Measurements from ENCODE around the gene ALAD.
A peak's percentile ranks its signal among the peaks of the same experiment; 100 is the strongest.

The ALAD gene

GRCh38 chr9:113376634-113377567 lies 24.2 kb downstream of the ALAD start, which contains the start of gene HDHD3:
TSS of gene HDHD3 (minus strand) at chr9:113376986. CDS start at chr9:113374354, 2,632 bp downstream.
- H3K4me3 ChIP-seq (ENCODE audit: low read depth, low read length): peak within 1 kb of the TSS; percentile 86
- peak; percentile 74 for DNase-seq (ENCODE audit: low read depth)
- TF ChIP-seq CTCF (conservative IDR thresholded peaks at IDR 0.05; ENCODE audit: low read depth, low read length): no peak

- H3K4me3 ChIP-seq (ENCODE audit: low read depth, low read length): no peak overlapping the region
- TF ChIP-seq CTCF (conservative IDR thresholded peaks at IDR 0.05; ENCODE audit: low read depth, low read length): no peak
- no peak for DNase-seq (ENCODE audit: low read depth)
Measured at GRCh38 chr9:113375057-113376023, 25.7 kb downstream of the ALAD start.

GRCh38 chr9:113373676-113374392 lies 27.2 kb downstream of the ALAD start:
- no peak for DNase-seq (ENCODE audit: low read depth)
- no peak overlapping the region for H3K4me3 ChIP-seq (ENCODE audit: low read depth, low read length)
- TF ChIP-seq CTCF (conservative IDR thresholded peaks at IDR 0.05; ENCODE audit: low read depth, low read length): no peak

GRCh38 chr9:113373256-113373655 lies 27.8 kb downstream of the ALAD start:
- H3K4me3 ChIP-seq (ENCODE audit: low read depth, low read length): no peak overlapping the region
- no peak for TF ChIP-seq CTCF (conservative IDR thresholded peaks at IDR 0.05; ENCODE audit: low read depth, low read length)
- no peak for DNase-seq (ENCODE audit: low read depth)

GRCh38 chr9:113372059-113372458 lies 29.0 kb downstream of the ALAD start:
- no peak overlapping the region for H3K4me3 ChIP-seq (ENCODE audit: low read depth, low read length)
- TF ChIP-seq CTCF (conservative IDR thresholded peaks at IDR 0.05; ENCODE audit: low read depth, low read length): no peak
- no peak for DNase-seq (ENCODE audit: low read depth)

GRCh38 chr9:113370806-113371325 lies 30.2 kb downstream of the ALAD start:
- TF ChIP-seq CTCF (conservative IDR thresholded peaks at IDR 0.05; ENCODE audit: low read depth, low read length): no peak
- H3K4me3 ChIP-seq (ENCODE audit: low read depth, low read length): no peak overlapping the region
- no peak for DNase-seq (ENCODE audit: low read depth)
